ENCODE results near the gene CPXM1.
"Not testable (repeated sequence)": the region's sequence is repeated elsewhere in the genome, so short reads cannot be mapped to it uniquely, and the experiment has no call there.

Gene CPXM1

GRCh38 chr20:2800521-2801285 is at the start of gene CPXM1:
CPXM1 (minus strand) TSS chr20:2800627; CDS start chr20:2800572, 55 bp downstream.
- DNase-seq = no peak

GRCh38 chr20:2849529-2849928 is 49.1 kb upstream of the CPXM1 start:
- DNase-seq = no peak

GRCh38 chr20:2847802-2848201 is 47.4 kb upstream of the CPXM1 start:
- no peak for DNase-seq

GRCh38 chr20:2846698-2847097 is 46.3 kb upstream of the CPXM1 start:
- no peak for DNase-seq

- DNase-seq = no peak
Measured at GRCh38 chr20:2845607-2846006, 45.2 kb upstream of the CPXM1 start.

- no peak for DNase-seq
Measured at GRCh38 chr20:2840967-2841531, 40.6 kb upstream of the CPXM1 start.

GRCh38 chr20:2840138-2840966 is 39.9 kb upstream of the CPXM1 start, which contains the start of the genes PCED1A and VPS16:
PCED1A (minus strand) TSS chr20:2840655; CDS start chr20:2839912, 743 bp downstream.
VPS16 (plus strand) TSS chr20:2840745; CDS start chr20:2840775, 30 bp downstream.
- peak in 1 of 2 experiments; percentile 63 for DNase-seq

GRCh38 chr20:2839732-2840137 is 39.3 kb upstream of the CPXM1 start:
- no peak for DNase-seq

- no peak for DNase-seq
Measured at GRCh38 chr20:2838847-2839671, 38.6 kb upstream of the CPXM1 start.

- DNase-seq = no peak
Measured at GRCh38 chr20:2838170-2838797, 37.9 kb upstream of the CPXM1 start.

GRCh38 chr20:2837221-2837960 is 37.0 kb upstream of the CPXM1 start:
- DNase-seq = no peak

- DNase-seq = no peak
Measured at GRCh38 chr20:2836035-2836434, 35.6 kb upstream of the CPXM1 start.

- DNase-seq = no peak
Measured at GRCh38 chr20:2835331-2835796, 34.9 kb upstream of the CPXM1 start.

GRCh38 chr20:2834401-2835110 is 34.1 kb upstream of the CPXM1 start:
- DNase-seq = no peak

GRCh38 chr20:2833761-2834160 is 33.3 kb upstream of the CPXM1 start:
- DNase-seq = no peak

- not testable (repeated sequence) for DNase-seq
Measured at GRCh38 chr20:2831206-2831605, 30.8 kb upstream of the CPXM1 start.

- no peak for DNase-seq
Measured at GRCh38 chr20:2829376-2829775, 28.9 kb upstream of the CPXM1 start.

- DNase-seq = no peak
Measured at GRCh38 chr20:2826655-2827054, 26.2 kb upstream of the CPXM1 start.

GRCh38 chr20:2825761-2826160 is 25.3 kb upstream of the CPXM1 start:
- no peak for DNase-seq

GRCh38 chr20:2822073-2822472 is 21.6 kb upstream of the CPXM1 start:
- DNase-seq = no peak

All from cerebellar nuclear complex (tissue), 1 donor.